BE2C (cell line): ENCODE results near the gene ETV4.

Experiments
- DNase-seq: peaks from one replicate; pipeline ENCODE4 v3.0.0-alpha.2; 2020
- H3K27me3 ChIP-seq: fragments of 250-450 bp; sonication (Bioruptor Pico); 2 replicates; pipeline ENCODE4 v1.5.1; 2020; ENCODE audit warnings: mild to moderate bottlenecking
- H3K36me3 ChIP-seq: fragments of 250-450 bp; sonication (Bioruptor Pico); 2 replicates; pipeline ENCODE4 v1.5.1; 2020; ENCODE audit warnings: mild to moderate bottlenecking
- H3K4me1 ChIP-seq: fragments of 250-450 bp; sonication (Bioruptor Pico); 2 replicates; pipeline ENCODE4 v1.5.1; 2020
- H3K4me3 ChIP-seq: 2 replicates; pipeline ENCODE4 v1.5.1; 2011; ENCODE audit warnings: low read depth, low read length
- H3K9me3 ChIP-seq: fragments of 250-450 bp; sonication (Bioruptor Pico); 2 replicates; pipeline ENCODE4 v1.5.1; 2020
- TF ChIP-seq, protein P1 (sequence below): IDR thresholded peaks from 2 replicates; pipeline ENCODE4 v1.5.1; 2012; ENCODE audit warnings: mild to moderate bottlenecking, low read depth, low read length

The ETV4 gene

DNA sequence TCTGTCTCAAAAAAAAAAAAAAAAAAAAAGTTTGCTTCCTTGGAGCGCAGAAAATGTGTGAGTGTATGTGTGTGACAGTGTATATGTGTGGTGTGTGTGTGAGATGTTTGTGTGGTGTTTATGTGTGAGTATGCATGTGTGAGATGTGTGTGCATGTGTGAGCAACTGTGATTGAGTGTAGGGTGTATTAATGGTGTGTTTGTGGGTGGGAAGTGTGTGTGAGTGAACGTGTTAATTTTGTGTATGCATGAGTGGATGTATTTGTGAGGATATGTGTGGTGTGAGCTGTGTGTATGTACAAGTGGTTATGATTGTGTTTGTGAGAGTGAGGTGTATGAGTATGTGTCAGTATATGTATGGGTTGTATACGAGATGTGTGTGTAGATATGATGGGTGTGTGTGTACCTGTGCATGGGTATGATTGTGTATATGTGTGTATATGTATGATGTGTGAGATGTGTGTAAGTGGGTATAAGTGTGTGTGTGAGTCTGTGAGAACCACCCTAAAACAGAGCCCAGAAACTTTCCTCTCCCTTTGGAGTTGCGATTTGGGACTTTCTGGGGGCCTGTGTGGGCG lies 22.5 kb upstream of the ETV4 start:
- no peaks in the 10 kb centered on the region for H3K27me3 ChIP-seq
- no peaks in the 10 kb centered on the region for H3K9me3 ChIP-seq
- DNase-seq, result no peak
- H3K4me1 ChIP-seq, result no peaks in the 10 kb centered on the region
- TF ChIP-seq, protein P1, sequence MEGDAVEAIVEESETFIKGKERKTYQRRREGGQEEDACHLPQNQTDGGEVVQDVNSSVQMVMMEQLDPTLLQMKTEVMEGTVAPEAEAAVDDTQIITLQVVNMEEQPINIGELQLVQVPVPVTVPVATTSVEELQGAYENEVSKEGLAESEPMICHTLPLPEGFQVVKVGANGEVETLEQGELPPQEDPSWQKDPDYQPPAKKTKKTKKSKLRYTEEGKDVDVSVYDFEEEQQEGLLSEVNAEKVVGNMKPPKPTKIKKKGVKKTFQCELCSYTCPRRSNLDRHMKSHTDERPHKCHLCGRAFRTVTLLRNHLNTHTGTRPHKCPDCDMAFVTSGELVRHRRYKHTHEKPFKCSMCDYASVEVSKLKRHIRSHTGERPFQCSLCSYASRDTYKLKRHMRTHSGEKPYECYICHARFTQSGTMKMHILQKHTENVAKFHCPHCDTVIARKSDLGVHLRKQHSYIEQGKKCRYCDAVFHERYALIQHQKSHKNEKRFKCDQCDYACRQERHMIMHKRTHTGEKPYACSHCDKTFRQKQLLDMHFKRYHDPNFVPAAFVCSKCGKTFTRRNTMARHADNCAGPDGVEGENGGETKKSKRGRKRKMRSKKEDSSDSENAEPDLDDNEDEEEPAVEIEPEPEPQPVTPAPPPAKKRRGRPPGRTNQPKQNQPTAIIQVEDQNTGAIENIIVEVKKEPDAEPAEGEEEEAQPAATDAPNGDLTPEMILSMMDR, result no peak
- H3K36me3 ChIP-seq, result no peaks in the 10 kb centered on the region
- no peak overlapping the region for H3K4me3 ChIP-seq

DNA sequence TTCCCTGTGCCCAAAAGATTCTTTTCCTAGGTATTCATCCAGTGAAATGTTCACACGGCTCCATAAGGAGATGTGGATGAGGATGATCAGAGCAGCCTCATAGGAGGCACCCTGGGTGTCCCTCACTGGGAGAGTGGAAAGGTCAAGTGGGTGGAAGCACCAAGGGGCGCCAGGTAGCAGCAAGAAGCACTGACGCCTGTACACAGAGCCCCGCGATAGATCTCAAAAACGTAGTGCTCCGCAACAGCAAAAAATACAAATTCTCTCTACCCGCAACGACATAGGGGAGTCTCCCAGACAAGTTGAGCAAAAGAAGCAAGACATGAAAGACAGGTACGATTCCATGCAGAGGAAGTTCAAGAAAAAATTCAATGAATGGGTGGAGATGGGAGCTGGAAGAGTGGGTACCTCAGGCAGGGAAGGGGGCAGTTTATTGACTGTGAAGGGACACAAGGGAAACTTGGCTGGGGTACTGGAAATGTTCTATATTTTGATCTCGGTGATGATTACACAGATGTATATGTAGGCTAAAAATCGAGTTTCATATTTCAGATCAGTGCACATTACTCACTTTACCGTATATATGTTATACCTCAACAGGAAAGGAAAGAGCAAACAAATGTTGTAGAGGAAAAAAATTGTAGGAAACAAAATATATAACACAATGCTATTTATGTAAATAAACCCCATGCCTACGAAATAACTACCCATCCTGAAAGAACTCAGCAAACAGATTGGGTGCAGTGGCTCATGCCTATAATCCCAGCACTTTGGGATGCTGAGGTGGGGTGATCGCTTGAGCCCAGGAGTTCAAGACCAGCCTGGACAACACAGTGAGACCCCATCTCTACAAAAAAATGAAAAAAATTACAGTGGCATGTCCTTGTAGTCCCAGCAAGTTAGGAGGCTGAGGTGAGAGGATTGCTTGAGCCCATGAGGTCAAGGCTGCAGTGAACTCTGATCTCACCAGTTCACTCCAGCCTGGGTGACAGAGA lies 17.8 kb upstream of the ETV4 start:
- no peaks in the 10 kb centered on the region for H3K36me3 ChIP-seq
- H3K4me3 ChIP-seq, result no peak overlapping the region
- no peaks in the 10 kb centered on the region for H3K27me3 ChIP-seq
- no peaks in the 10 kb centered on the region for H3K9me3 ChIP-seq
- no peaks in the 10 kb centered on the region for H3K4me1 ChIP-seq
- TF ChIP-seq, protein P1, result no peak
- no peak for DNase-seq

DNA sequence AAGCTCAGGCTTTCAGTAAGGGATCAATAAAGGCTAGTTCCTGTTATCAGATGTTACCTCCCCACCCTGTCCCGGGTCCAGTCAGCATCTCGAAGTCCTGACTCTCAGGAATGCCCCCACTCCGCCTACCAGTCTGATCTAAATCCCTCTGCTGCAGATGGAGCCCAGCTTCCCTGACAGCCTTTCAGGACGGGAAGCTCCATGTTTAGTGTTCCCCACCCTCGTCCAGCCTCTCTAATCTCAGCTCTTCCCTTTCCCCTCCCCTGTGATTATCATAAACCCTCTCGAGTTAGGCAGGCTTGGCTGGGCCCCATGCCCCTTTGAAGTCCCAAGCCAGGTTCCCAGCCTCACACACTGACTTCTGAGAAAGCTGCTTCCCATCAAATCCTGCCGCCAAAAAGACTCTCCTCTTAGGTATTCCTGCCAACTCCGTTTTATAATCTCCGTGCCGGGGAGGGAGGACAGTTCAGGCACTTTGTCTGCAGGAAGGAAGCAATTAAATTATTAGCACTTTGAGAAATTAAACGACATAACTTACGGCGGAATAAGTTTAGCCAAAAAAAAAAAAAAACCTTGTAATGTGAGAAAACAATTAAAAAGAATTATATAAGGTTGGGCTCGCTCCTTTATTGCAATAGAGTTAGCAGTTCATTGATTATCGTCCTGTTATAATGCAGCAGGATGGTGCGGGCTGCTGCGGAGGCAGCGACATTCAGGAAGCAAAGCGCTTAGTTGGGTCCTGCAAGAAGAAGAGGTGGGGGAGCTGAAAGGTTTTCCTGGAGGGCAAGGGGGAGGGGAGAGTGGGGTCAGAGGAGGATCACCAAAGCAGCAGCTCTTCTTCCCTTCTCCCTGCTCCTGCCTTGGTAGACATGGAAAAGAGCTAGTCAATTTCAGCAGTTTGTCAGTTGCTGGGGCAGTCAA lies 16.8 kb upstream of the ETV4 start:
- H3K36me3 ChIP-seq, result no peaks in the 10 kb centered on the region
- H3K9me3 ChIP-seq, result no peaks in the 10 kb centered on the region
- TF ChIP-seq, protein P1, result no peak
- DNase-seq, result no peak
- peak overlapping the region; percentile 30 for H3K4me3 ChIP-seq
- no peaks in the 10 kb centered on the region for H3K27me3 ChIP-seq
- H3K4me1 ChIP-seq, result no peaks in the 10 kb centered on the region

DNA sequence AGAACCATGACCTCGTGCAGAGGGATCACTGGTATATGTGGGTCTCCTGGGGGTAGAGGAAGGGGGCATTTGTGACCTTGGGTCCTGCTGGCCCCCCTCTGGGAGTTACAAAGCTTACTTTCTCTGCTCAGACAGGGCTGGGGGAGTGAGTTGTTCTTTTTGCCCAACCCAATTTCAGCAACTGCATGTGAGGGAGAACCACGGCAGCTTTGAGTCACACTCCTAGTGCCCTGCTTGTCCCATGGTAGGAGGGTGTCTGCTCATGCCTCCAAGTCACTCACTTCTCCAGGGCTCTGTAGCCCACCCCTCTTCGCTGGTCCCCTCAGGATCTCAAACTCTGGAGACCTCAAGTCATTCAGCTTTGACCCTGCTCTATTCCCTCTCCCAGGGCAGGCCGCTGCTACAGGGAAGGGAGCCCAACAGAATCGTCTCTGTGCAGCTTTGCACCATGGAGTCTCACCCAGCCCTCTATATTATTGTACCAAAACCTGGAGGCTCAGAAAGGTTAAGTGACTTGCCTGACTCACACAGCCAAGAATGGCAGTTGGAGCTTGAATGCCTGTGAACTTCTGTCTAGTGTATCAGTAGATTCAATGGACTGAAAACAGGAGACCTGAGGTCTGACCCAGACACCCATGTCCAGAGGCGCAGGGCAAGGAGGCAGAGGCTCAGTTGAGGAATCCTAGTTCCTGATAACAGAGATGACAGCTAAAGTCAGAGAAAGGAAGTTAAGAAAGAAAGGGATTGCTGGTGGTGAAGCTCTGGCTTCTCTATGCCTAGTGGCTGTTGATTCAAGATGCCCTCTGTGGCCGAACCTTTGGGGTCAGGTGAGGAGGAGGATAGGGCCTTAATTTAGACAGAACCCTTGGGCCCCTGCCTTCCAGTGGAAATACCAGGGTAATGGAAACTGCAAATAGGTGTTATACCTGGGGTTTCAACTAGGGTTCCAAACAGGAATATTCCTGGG lies 14.6 kb upstream of the ETV4 start:
- H3K4me3 ChIP-seq, result no peak overlapping the region
- DNase-seq, result no peak
- H3K4me1 ChIP-seq, result no peaks in the 10 kb centered on the region
- TF ChIP-seq, protein P1, result no peak
- H3K36me3 ChIP-seq, result no peaks in the 10 kb centered on the region
- no peaks in the 10 kb centered on the region for H3K9me3 ChIP-seq
- H3K27me3 ChIP-seq, result no peaks in the 10 kb centered on the region

DNA sequence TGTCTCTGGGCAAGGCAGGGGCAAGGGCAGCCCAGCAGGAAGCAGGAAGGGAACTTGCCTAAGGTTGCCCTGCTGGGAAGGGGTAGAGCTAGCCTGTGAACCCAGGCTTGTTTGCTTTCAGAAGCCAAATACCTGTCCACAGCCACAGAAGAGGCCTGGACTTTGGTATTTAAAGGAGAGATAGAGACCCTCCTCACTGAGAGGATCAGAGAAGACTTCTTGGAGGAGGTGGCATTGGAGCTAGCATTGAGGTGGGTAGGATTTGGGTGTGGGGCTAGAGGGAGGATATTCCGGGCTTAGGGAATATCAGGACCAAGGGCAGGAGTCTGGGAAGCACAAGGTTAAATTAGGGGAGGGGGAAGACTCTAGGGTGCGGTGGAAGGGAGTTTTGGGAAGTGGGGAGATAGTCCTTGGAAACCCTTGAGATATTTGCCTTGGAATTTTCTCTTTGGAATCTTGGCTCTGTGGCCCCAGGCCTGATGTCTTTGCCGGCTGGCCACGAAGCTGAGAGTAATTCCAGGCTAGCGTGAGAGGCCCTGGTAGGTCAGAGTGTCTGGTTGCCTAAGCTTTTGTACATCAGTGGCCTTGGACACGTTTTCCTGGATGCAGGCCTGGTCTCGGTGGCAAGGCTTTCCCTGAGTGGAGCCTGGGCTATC lies 13.1 kb upstream of the ETV4 start:
- H3K36me3 ChIP-seq, result no peaks in the 10 kb centered on the region
- H3K4me1 ChIP-seq, result no peaks in the 10 kb centered on the region
- no peak overlapping the region for H3K4me3 ChIP-seq
- TF ChIP-seq, protein P1, result no peak
- DNase-seq, result no peak
- no peaks in the 10 kb centered on the region for H3K9me3 ChIP-seq
- H3K27me3 ChIP-seq, result no peaks in the 10 kb centered on the region
